ENCODE measurements around the gene RBP3.

GRCh38 chr10:47379445-47379785 is 31.3 kb downstream of the RBP3 start:
- TF ChIP-seq CTCF (IDR thresholded peaks at IDR 0.05), result no peak
- no peak for TF ChIP-seq POLR2A (IDR thresholded peaks at IDR 0.05)
- no peak for TF ChIP-seq POLR2AphosphoS5 (IDR thresholded peaks at IDR 0.05; ENCODE audit: insufficient read depth in 1 of 2, low read depth in 1 of 2)
